Endothelial cell of umbilical vein (primary cell): ENCODE data around the gene CLDN7. TPM values are rescaled to one million over a fixed set of nuclear protein-coding genes. Genes with fewer than 3 reads are reported as not detected.

Source experiments
- BruUV-seq: library from RNA; stranded (reverse); fragments of 400-500 nt; replicated peaks from 2 replicates; lab custom pipeline; 2021; lab: Mats Ljungman, UMichigan
- CTCF ChIA-PET: fragments of 300-600, 350-600 bp; sonication (Branson Sonifier 250); formaldehyde crosslinking; loops from one replicate; lab custom pipeline; 2021; ENCODE audit warnings: antibody characterized with exemption, inconsistent platforms; lab: Charles Lee
- POLR2A ChIA-PET: fragments of 300-600, 350-600 bp; sonication (Branson Sonifier 250); formaldehyde crosslinking; loops from one replicate; lab custom pipeline; 2021; ENCODE audit warnings: antibody characterized with exemption, inconsistent platforms; lab: Charles Lee
- DNase-seq: peaks from one replicate; pipeline ENCODE4 v3.0.0-alpha.2; 2011; ENCODE audit warnings: low read depth, low spot score
- FAIRE-seq: peaks from 2 replicates; lab custom pipeline; 2011; peaks lifted over from hg19 to GRCh38; lab: Jason Lieb, UNC
- H2AFZ ChIP-seq: 2 replicates; pipeline ENCODE4 v1.6.0; 2012; ENCODE audit warnings: low read depth, low read length, control low read depth, inconsistent platforms
- H3K27ac ChIP-seq: 2 replicates; pipeline ENCODE4 v1.5.1; 2011; ENCODE audit warnings: low read depth, mild to moderate bottlenecking, control low read depth, low read length, moderate library complexity; ENCODE audit not compliant: insufficient read depth
- H3K27me3 ChIP-seq, 2 experiments: 2 replicates each; pipeline versions ENCODE4 v1.6.0 to v1.6.1; 2011; ENCODE audit warnings: low read length in 2 of 2, mixed read lengths in 1 of 2; ENCODE audit not compliant: control insufficient read depth in 2 of 2, insufficient read depth in 2 of 2
- H3K36me3 ChIP-seq, 2 experiments: 2 replicates in 1 of 2; 3 replicates in 1 of 2; pipeline ENCODE4 v1.5.1; 2011; ENCODE audit warnings: low read length in 2 of 2, mild to moderate bottlenecking in 1 of 2, moderate library complexity in 1 of 2; ENCODE audit not compliant: control insufficient read depth in 2 of 2, insufficient read depth in 2 of 2; ENCODE audit errors: extremely low read depth in 1 of 2
- H3K4me1 ChIP-seq: 3 replicates; pipeline ENCODE4 v1.5.1; 2011; ENCODE audit warnings: mild to moderate bottlenecking, low read length; ENCODE audit not compliant: control insufficient read depth, insufficient read depth; ENCODE audit errors: extremely low read depth
- H3K4me2 ChIP-seq: 2 replicates; pipeline ENCODE4 v1.6.1; 2011; ENCODE audit warnings: low read length, control low read depth, mixed read lengths; ENCODE audit not compliant: insufficient read depth
- H3K4me3 ChIP-seq, 3 experiments: fragments of 200-600 bp in 1 of 3; sonication (generic), shearing (Covaris generic) in 1 of 3; replicated peaks in 1 of 3; 2 replicates each; pipeline ENCODE4 v1.5.1; 2011 to 2016; ENCODE audit warnings: control low read depth in 3 of 3, low read length in 3 of 3, mild to moderate bottlenecking in 2 of 3, inconsistent platforms in 1 of 3, low read depth in 1 of 3, moderate library complexity in 1 of 3; ENCODE audit not compliant: insufficient read depth in 1 of 3
- H3K79me2 ChIP-seq: 2 replicates; pipeline ENCODE4 v1.6.0; 2012; ENCODE audit warnings: low read length, inconsistent platforms; ENCODE audit not compliant: control insufficient read depth, insufficient read depth
- H3K9ac ChIP-seq: replicated peaks from 2 replicates; pipeline ENCODE3; 2011; ENCODE audit warnings: low read length, control low read depth; ENCODE audit not compliant: insufficient read depth; ENCODE audit errors: extremely low read depth
- H3K9me1 ChIP-seq: replicated peaks from 3 replicates; pipeline ENCODE4 v1.6.0; 2011; ENCODE audit warnings: mild to moderate bottlenecking, low read length; ENCODE audit not compliant: control insufficient read depth, insufficient read depth; ENCODE audit errors: extremely low read depth
- H3K9me3 ChIP-seq: replicated peaks from 2 replicates; pipeline ENCODE4 v1.5.1; 2012; ENCODE audit warnings: low read length, inconsistent platforms; ENCODE audit not compliant: control insufficient read depth, insufficient read depth
- H4K20me1 ChIP-seq: replicated peaks from 2 replicates; pipeline ENCODE3; 2011; ENCODE audit warnings: mild to moderate bottlenecking, low read length; ENCODE audit not compliant: control insufficient read depth, insufficient read depth; ENCODE audit errors: extremely low read depth
- EZH2 ChIP-seq: IDR thresholded peaks from 2 replicates; pipeline ENCODE4 v1.6.1; 2012; ENCODE audit warnings: borderline replicate concordance, low read depth, mild to moderate bottlenecking, moderate library complexity, low read length, inconsistent platforms; ENCODE audit not compliant: severe bottlenecking
- FOS ChIP-seq: IDR thresholded peaks from 2 replicates; pipeline ENCODE4 v1.6.1; 2011; ENCODE audit warnings: mild to moderate bottlenecking, low read length, moderate library complexity, borderline replicate concordance; ENCODE audit not compliant: insufficient read depth
- GATA2 ChIP-seq: IDR thresholded peaks from 2 replicates; pipeline ENCODE4 v1.7.0; 2011; ENCODE audit warnings: low read depth, mild to moderate bottlenecking, moderate library complexity, mixed read lengths, low read length; ENCODE audit not compliant: insufficient read length, insufficient read depth
- JUN ChIP-seq: IDR thresholded peaks from 2 replicates; pipeline ENCODE4 v1.6.1; 2011; ENCODE audit warnings: borderline replicate concordance, low read depth; ENCODE audit not compliant: insufficient read length, insufficient read depth
- MYC ChIP-seq: IDR thresholded peaks from one replicate; pipeline ENCODE4 v1.6.1; 2011; ENCODE audit warnings: mild to moderate bottlenecking, low read depth, low read length
- POLR2A ChIP-seq: IDR thresholded peaks from 2 replicates; pipeline ENCODE4 v1.6.1; 2012; ENCODE audit warnings: low read depth, mild to moderate bottlenecking, control low read depth, low read length
- POLR2AphosphoS5 ChIP-seq: IDR thresholded peaks from 2 replicates; pipeline ENCODE4 v1.6.1; 2012; ENCODE audit warnings: low read depth, mild to moderate bottlenecking, control low read depth, low read length, moderate library complexity; ENCODE audit not compliant: insufficient read depth
- dilution Hi-C: fragments of 300-500 bp; cut with MboI; formaldehyde crosslinking; loops from one replicate; pipeline ENCODE4 v1.15.0; 2019; ENCODE audit warnings: low sequenced_read_pairs; ENCODE audit not compliant: extremely low pct_ligation_motif_present
- intact Hi-C: fragments of 100-400 bp; cut with micrococcal nuclease; formaldehyde crosslinking; loops from one replicate; pipeline ENCODE4 v1.10.0; 2022
- polyA plus RNA-seq, 4 experiments: library from polyadenylated mRNA; depleted of rRNA in 3 of 4; stranded (reverse) in 3 of 4; unstranded in 1 of 4; fragments of >200 nt; gene quantifications; 2 replicates each; pipeline versions ENCODE4 v1.2.1 to v1.2.3, GENCODE V29; 2011 to 2012; ENCODE audit warnings: missing spikeins in 1 of 4
- total RNA-seq: library from RNA; stranded (reverse); gene quantifications from 2 replicates; pipeline ENCODE4 v1.2.3, GENCODE V29; 2021
- TF ChIP-seq, protein P1 (sequence below): IDR thresholded peaks from 2 replicates; pipeline ENCODE4 v1.6.1; 2011; ENCODE audit not compliant: insufficient read depth, insufficient read length
- TF ChIP-seq, protein P2 (sequence below), 2 donors: IDR thresholded peaks; 1 replicate in 1 of 2; 2 replicates in 1 of 2; pipeline ENCODE4 v1.5.1; 2011; ENCODE audit warnings: low read length in 2 of 2, mild to moderate bottlenecking in 2 of 2, moderate library complexity in 2 of 2, control low read depth in 1 of 2, inconsistent platforms in 1 of 2, low read depth in 1 of 2; ENCODE audit not compliant: insufficient read depth in 1 of 2; ENCODE audit errors: extremely low read depth in 1 of 2

Gene CLDN7
- total and polyA plus RNA-seq, 2 donors (not counting 3 experiments of a cell fraction or from before 2014, with no cell fraction given), result 25.4 to 25.7 TPM

DNA sequence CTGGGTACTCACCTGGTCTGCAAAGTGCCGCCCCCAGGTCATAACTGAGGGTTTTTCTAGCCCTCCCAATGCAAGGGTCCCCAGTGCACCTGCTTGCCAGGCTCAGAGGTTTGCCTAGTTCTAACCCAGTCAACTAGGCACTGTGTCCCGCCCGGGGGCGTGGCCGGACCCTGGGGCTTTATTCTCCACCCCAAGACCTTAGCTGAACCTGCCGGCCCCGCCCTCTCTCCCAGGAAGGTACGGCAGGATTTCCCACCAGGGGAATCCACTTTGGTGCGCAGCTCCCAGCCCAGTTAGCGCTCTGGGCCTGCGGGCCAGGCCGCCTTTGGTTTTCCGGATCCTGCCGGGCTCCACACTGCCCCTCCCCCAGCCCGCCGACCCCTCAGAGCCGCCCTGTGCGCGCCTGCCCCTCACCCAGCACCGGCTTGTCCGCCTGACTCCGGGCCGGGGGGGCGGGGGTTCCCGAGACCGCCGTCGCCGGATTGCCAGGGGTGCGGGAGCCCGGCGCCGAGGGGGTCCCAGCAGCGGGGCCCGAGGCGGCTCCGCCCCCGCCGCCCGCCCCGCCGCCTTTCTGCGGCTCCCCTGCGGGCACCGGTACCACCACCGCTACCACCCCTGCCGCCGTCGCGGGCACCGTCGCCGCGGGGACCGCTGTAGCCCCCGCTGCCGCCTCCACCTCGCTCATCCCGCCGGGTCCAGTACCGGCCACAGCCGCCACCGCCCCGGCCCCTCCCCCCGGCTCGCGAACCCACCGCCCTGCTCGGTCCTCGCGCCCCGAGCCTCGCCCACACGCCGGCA is 31.7 kb upstream of the CLDN7 start:
- ChIA-PET POLR2A (no interaction called here), CTCF (interaction anchor here (1.9 kb wide), 1 partner anchor 12 kb away, joined by 4 read pairs; the partner anchor contains the start of gene SLC2A4)
- BruUV-seq, result no TSS peak
- dilution Hi-C loops (no loop called here), intact Hi-C loops (no loop called here)
- H3K4me1 ChIP-seq, result peaks cover 8% of the 10 kb centered on the region
- H3K9me3 ChIP-seq, result no peaks in the 10 kb centered on the region
- no peaks in the 10 kb centered on the region for H3K9me1 ChIP-seq
- peak overlapping the region; percentile 44 for H2AFZ ChIP-seq
- H3K4me3 ChIP-seq, result no peak overlapping the region
- DNase-seq (no peak), FAIRE-seq (no peak)
- no peaks in the 10 kb centered on the region for H3K79me2 ChIP-seq
- H3K27ac ChIP-seq, result no peak overlapping the region
- H3K4me2 ChIP-seq, result no peak overlapping the region
- H4K20me1 ChIP-seq, result no peaks in the 10 kb centered on the region
- H3K36me3 ChIP-seq, result no peaks in the 10 kb centered on the region
- TF ChIP-seq EZH2 (peak; percentile 76), JUN (no peak)
- H3K9ac ChIP-seq, result no peak overlapping the region
- H3K27me3 ChIP-seq, result peaks cover 16 to 28% of the 10 kb centered on the region in 2 experiments

DNA sequence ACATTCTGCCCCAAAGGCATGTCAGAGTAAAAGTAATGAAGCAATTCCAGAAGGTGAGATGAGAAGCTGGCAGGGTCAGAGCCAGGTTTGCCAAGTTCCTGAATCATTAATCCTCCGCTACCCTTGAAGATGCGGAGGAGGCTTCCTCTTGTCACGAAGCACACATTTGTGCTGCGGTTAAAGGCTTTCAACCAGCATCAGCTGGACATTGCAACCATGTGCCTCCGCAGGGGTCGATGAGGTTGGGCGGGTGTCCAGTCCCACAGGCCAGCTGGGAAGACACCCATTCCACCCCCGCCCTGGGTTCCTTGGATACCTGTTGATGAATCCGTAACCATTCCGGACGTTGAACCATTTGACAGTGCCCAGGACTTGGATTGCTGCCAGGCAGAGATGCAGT is 30.9 kb upstream of the CLDN7 start:
- no peak overlapping the region for H3K4me3 ChIP-seq
- no peak overlapping the region for H3K9ac ChIP-seq
- dilution Hi-C loops (no loop called here), intact Hi-C loops (no loop called here)
- H2AFZ ChIP-seq, result no peak overlapping the region
- DNase-seq (no peak), FAIRE-seq (no peak)
- H3K9me1 ChIP-seq, result no peaks in the 10 kb centered on the region
- H3K4me1 ChIP-seq, result peaks cover 8% of the 10 kb centered on the region
- BruUV-seq, result no TSS peak
- H3K27me3 ChIP-seq, result peaks cover 20 to 31% of the 10 kb centered on the region in 2 experiments
- no peaks in the 10 kb centered on the region for H3K79me2 ChIP-seq
- H4K20me1 ChIP-seq, result no peaks in the 10 kb centered on the region
- H3K36me3 ChIP-seq, result no peaks in the 10 kb centered on the region
- no peak for TF ChIP-seq JUN
- no peak for TF ChIP-seq EZH2
- TF ChIP-seq FOS, result no peak
- TF ChIP-seq, protein P1, sequence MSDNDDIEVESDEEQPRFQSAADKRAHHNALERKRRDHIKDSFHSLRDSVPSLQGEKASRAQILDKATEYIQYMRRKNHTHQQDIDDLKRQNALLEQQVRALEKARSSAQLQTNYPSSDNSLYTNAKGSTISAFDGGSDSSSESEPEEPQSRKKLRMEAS, result no peak
- no peak for TF ChIP-seq GATA2
- TF ChIP-seq POLR2AphosphoS5, result no peak
- TF ChIP-seq, protein P2, sequence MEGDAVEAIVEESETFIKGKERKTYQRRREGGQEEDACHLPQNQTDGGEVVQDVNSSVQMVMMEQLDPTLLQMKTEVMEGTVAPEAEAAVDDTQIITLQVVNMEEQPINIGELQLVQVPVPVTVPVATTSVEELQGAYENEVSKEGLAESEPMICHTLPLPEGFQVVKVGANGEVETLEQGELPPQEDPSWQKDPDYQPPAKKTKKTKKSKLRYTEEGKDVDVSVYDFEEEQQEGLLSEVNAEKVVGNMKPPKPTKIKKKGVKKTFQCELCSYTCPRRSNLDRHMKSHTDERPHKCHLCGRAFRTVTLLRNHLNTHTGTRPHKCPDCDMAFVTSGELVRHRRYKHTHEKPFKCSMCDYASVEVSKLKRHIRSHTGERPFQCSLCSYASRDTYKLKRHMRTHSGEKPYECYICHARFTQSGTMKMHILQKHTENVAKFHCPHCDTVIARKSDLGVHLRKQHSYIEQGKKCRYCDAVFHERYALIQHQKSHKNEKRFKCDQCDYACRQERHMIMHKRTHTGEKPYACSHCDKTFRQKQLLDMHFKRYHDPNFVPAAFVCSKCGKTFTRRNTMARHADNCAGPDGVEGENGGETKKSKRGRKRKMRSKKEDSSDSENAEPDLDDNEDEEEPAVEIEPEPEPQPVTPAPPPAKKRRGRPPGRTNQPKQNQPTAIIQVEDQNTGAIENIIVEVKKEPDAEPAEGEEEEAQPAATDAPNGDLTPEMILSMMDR (IDR thresholded peaks at IDR 0.05; ENCODE audit: extremely low read depth in 1 of 2, insufficient read depth in 1 of 2, low read depth in 1 of 2, low read length in 2 of 2), result no peak
- TF ChIP-seq MYC, result no peak
- no peak for TF ChIP-seq POLR2A
- CTCF ChIA-PET, result interaction anchor here (1.2 to 1.9 kb wide), 2 partner anchors 12 to 73 kb away, joined by 4 read pairs; partner anchors contain the start of gene SLC2A4
- no peak overlapping the region for H3K27ac ChIP-seq
- no peaks in the 10 kb centered on the region for H3K9me3 ChIP-seq
- H3K4me2 ChIP-seq, result no peak overlapping the region
- POLR2A ChIA-PET, result no interaction called here
